HG03520 (cell line): Measurements from ENCODE around the gene FOXP1.
A peak's percentile ranks its signal among the peaks of the same experiment; 100 is the strongest.
"Not testable (repeated sequence)": the region's sequence is repeated elsewhere in the genome, so short reads cannot be mapped to it uniquely, and the experiment has no call there.

Source experiments
- ATAC-seq: cut with Tn5 transposase; IDR thresholded peaks from one replicate; pipeline ENCODE4 v1.9.1; 2021; ENCODE audit warnings: mild to moderate bottlenecking, moderate library complexity; ENCODE audit not compliant: unreplicated experiment

The FOXP1 gene

DNA sequence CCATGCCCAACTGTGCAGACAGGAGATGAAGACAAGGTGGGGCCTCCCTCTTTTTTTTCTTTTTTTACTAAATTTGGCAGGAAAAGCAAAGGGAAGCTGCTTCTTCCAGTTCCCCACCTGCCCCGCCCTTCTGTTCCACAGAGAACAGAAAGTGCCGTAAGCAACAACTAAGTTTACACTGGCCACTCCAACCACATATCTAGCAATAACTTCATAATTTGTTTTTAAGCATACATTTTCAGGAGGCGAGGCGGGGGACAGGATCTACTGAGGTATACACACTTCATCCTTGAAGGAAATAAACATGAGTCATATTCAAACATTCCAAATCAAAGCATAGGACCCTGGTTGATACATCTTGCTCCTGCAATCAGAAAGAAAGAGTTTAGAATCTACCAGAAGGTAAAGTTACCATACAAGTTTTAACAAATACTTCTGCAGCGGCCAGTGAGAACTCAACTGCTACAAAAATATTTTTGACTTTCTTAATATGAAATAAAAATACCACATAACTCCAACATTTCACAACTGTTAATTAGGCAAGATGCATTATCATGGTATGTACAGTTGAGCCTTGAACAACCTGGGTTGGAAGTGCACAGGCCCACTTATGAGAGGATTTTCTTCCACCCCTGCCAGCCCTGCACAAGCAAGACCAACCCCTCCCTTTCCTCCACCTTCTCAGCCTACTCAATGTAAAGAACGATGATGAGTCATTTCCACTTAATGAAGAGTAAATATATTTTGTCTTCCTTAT is 50.7 kb downstream of the FOXP1 start:
- no peak for ATAC-seq

DNA sequence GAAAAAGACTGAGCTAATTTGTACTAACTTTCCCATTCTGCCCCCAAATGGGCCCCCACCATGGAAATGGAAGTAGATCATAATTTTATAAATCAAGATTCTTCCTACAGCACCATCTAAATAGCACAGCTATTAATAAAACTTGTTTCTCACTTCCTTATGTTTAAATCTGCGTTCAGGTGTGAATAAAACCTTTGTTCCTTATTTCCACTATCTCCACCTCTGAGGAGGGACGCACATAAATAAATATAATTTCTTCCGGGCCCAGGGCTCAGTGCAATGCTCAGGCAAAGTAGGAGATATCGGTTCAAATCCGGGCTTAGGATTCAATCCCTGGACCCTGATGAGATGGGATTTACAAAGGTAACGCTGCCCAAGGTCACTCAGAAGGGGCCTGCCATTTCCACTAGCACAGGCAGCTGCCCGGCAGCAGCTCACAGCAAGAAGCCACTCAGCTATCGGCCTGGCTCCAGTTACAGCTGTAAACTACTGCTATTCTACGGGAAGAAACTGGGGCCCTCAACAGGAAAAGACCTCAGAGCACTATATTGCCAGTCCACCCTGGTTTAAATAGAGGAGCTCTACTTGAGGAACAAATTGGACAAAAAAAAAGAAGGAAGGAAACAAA is 52.5 kb downstream of the FOXP1 start:
- no peak for ATAC-seq

- ATAC-seq, result peak; percentile 37
These were observed 54.7 kb downstream of the FOXP1 start for GRCh38 chr3:71528816-71529215.

DNA sequence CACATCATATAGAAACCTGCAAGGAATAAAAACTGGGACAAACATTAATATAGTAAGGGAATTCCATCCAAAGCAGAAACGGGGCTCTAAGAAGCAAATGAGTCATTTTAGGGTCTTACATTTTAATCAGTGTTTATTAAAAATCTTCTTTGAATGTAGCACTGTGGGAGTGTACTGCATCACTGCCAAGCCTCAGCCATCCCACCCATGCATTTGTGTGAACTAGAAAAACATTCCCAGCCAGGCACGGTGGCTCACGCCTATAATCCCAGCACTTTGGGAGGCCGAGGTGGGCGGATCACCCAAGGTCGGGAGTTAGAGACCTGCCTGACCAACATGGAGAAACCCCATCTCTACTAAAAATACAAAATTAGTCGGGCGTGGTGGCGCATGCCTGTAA is 57.1 kb downstream of the FOXP1 start:
- ATAC-seq, result not testable (repeated sequence)

GRCh38 chr3:71525391-71525790 is 58.1 kb downstream of the FOXP1 start:
- ATAC-seq, result no peak

DNA sequence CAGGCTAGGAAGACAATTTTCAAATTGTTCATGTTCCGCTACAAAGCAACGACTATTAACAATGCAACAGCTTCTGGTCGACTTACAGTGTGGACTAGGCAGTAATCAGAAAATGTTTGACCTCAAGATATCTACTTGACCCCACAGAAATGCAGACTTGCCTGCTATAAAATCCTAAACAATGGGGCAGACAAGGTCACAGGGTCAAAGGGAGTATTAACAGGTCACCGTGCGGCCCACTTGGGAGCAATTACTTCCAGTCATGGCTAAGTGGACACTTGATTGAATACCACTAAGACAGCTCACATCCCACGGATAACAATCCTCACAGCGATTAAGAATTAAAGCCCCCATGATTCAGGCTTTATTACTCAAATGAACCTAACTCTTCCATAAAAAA is 58.9 kb downstream of the FOXP1 start:
- ATAC-seq, result no peak

- ATAC-seq, result no peak
These were observed 59.9 kb downstream of the FOXP1 start for GRCh38 chr3:71523628-71524027.

- ATAC-seq, result no peak
These were observed 61.3 kb downstream of the FOXP1 start for GRCh38 chr3:71521940-71522876.

GRCh38 chr3:71521021-71521352 is 62.5 kb downstream of the FOXP1 start:
- no peak for ATAC-seq

DNA sequence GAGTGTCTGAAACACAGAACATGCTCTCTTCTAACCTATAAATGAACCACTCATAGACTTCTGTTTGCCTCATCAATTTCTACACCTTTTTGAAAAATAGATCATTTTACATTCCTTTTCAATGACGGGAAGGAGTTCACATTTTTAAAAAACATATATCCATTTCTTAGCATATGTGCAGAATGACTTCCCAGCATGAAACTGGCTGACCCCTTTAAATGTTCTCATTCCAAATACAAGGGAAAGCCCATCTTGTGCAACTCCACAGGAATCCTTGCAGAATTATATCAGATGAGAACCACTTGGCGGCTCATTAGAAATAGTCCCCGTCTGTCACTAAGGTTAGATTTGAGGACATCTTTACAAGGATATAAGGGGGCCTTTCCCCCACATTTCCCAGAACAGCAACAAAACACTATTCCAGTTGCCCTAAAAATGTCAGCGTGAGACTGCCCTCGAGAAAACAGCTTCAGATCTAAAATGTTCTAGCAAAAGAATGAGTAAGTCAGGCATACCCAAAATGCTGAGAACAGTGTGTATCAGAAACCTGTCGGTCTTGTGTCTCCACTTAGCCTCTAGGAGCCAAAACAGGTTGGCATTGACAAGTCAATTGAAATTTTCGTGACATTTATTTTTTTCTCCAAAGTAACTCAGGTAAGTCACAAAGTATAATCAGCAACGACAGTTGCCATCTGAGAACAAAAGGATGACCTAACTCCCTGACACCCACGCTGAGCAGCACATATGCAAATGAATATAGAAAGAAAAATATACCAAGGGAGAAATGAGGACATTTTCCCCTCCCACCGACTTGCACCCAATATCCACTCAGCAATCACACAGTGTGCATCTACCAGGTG is 63.1 kb downstream of the FOXP1 start:
- no peak for ATAC-seq

- ATAC-seq, result no peak
These were observed 65.4 kb downstream of the FOXP1 start for GRCh38 chr3:71518089-71518488.

- ATAC-seq, result no peak
These were observed 66.2 kb downstream of the FOXP1 start for GRCh38 chr3:71517271-71517791.

DNA sequence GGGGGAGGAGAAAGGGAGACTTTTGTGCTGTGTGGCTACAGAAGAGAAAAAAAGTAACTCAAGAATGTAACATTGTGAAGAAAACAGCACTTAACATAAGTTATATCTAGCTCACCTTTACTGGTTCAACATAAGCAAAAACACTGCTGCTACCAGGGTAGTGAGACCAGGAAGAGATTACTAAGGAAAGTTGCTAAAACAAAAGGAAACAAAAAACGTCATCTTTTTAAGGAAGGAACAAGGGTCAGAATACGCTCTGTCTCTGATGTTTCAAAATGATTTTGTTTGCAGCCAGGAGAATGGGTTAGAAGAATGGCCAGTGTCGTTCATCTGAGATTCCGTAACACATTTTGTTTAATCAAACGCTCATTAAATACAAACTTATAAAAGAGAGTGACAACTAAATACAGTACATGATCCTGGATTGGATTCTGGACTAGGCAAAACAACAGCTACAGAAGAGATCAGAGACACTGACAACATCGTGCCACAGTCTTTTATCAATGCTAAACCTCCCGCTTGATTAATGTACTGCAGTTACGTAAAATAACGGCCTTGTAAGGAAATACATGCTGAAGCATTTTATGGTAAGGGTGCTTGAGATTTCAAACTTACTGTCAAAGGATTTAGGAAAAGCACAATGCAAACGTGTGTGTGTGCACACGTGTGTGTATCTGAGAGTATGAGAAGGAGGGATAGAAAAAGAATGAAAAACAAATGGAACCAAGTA is 67.7 kb downstream of the FOXP1 start:
- no peak for ATAC-seq

GRCh38 chr3:71514621-71515020 is 68.9 kb downstream of the FOXP1 start:
- no peak for ATAC-seq

DNA sequence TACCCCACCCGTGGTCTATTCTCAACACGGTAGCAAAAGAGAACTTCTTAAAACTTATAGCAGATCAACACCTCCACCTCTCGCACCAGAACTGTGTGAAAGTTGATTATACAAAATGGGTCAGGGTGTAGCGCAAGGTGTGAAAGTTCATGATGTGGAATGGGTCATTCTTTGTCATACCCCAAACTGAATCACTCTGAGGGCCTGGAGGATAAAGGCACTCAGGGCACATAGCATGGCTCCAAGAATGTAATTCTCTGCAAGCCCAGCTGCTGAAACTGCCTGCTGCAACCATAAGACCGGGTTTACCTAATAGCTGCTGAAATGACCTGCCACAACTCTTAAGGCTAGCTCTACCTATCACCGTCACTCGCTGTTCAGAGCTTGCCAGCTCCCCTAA is 70.0 kb downstream of the FOXP1 start:
- no peak for ATAC-seq

DNA sequence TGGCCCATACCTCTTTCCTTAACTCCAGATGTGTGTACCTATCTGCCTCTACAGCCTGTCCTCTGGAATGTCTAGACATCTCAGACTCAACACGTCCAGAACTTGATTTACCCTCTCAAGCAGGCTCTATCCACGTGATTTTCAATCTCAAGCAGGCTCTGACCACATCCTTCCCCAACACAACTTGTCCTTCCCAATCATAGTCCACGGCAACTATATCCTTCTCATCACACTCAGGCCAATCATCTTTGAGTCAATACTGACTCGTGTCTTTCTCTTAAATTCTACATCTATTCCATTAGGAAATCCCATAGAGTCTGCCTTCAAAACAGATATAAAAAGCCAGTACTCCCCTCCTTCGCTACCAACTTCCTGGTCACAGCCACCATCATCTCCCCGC is 70.4 kb downstream of the FOXP1 start:
- ATAC-seq, result no peak

DNA sequence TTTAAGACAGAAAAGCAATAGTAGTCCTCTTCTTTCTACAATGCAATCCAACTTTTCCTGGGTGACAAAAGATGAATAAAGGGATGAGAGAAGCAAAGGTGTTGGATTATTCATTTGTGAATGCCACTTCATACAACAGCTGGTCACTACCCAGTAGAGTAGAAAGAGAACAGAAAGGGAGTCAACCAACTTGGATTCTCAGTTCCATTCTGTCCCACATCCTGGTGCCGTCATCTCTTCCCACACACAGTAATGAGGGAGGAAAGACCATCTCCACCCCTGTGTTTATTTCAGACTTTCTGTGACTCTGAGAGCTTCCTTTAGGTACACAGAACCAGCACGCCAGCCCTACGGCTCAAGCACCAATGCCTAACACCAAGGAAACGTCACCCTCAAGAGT is 71.0 kb downstream of the FOXP1 start:
- no peak for ATAC-seq

- no peak for ATAC-seq
These were observed 71.5 kb downstream of the FOXP1 start for GRCh38 chr3:71512000-71512399.

GRCh38 chr3:71511446-71511845 is 72.1 kb downstream of the FOXP1 start:
- no peak for ATAC-seq

DNA sequence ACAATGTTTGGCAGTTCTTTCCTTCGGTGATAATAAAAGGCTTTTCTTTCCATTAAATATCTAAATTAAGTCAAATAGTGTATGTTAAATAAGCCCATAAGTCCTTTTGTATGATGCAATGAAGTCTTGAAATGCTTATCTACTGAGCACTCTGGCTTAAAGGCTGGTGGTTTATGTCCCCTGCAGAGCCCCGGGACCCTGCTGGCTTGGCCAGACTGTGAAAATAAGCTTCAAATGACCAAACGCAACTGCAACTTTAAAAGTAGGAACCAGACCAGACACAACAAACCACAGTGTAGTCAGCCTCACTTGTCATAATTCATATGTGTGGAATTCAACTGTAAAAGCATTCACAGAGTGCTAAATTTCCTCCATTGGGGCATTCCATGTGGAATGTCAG is 72.5 kb downstream of the FOXP1 start:
- no peak for ATAC-seq
